PC-9 (cell line): Measurements from ENCODE around the gene AGMAT.

Source experiments
- EZH2 ChIP-seq: fragments of 200-600 bp; sonication (generic); IDR thresholded peaks from 2 replicates; pipeline ENCODE4 v1.8.0; 2017; ENCODE audit warnings: antibody characterized with exemption, low read depth
- TF ChIP-seq, protein P1 (sequence below): fragments of 200-600 bp; sonication (generic); conservative IDR thresholded peaks from 2 replicates; pipeline ENCODE4 v1.6.1; 2017; ENCODE audit warnings: mixed run types, antibody characterized with exemption, mild to moderate bottlenecking, moderate library complexity

DNA sequence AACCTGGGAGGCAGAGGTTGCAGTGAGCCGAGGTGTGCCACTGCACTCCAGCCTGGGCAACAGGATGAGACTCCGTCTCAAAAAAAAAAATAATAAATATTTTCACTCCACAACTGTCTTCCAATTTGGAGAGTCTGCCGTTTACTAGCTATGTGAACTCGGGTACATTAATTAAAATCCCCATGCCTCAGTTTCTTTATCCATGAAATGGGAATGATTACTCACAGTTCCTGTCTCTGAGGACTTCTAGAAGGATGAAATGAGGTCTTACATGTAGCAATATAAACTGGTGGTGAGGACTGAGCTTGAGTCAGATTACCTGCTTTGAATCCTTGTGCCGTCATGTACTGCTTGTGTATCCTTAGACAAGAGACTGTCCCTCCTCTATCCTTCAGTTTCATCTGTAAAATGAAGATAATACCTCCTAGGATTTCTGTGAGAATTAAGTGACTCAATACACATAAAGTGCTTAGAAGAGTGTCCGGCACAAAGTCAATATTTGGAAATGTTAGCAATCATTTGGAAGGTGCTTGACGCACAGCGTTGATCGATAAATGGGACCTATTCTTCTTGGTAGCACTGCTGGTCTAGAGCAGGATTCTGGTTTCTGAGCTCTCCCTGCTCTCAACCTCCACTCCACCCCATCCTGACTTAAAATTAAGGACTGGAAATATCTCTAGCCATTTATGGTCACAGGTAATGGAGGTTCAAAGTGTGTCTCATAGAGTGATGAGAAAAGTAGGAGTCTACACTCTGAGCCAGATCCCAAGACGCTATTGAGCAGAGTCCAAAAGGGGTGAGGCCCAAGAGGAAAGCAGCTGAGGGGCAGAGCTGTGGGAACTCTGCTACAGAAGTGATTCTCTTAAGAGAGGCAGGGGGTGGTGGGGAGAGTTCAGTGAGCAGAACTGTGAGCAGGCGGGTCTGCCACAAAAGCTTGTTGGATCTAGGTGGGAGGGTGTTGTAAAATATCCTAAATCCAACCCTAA lies 20.8 kb upstream of the AGMAT start:
- TF ChIP-seq, protein P1, sequence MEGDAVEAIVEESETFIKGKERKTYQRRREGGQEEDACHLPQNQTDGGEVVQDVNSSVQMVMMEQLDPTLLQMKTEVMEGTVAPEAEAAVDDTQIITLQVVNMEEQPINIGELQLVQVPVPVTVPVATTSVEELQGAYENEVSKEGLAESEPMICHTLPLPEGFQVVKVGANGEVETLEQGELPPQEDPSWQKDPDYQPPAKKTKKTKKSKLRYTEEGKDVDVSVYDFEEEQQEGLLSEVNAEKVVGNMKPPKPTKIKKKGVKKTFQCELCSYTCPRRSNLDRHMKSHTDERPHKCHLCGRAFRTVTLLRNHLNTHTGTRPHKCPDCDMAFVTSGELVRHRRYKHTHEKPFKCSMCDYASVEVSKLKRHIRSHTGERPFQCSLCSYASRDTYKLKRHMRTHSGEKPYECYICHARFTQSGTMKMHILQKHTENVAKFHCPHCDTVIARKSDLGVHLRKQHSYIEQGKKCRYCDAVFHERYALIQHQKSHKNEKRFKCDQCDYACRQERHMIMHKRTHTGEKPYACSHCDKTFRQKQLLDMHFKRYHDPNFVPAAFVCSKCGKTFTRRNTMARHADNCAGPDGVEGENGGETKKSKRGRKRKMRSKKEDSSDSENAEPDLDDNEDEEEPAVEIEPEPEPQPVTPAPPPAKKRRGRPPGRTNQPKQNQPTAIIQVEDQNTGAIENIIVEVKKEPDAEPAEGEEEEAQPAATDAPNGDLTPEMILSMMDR: no peak
- no peak for TF ChIP-seq EZH2
